ENCODE measurements around the gene CNOT6.

DNA sequence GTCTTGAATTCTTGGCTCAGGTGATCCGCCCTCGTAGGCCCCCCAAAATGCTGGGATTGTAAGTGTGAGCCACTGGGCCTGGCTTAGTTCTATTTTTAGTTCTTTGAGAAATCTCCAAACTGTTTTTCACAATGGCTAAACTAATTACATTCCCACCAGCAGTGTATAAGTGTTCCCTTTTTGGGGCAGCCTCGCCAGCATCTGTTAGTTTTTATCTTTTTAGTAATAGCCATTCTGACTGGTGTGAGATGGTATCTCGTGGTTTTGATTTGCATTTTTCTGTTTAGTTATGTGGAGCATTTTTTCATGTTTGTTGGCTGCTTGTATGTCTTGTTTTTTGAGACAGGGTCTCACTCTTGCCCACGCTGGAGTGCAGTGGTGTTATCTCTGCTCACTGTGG, 28.2 kb downstream of the CNOT6 start:
- TF ChIP-seq TCF4 (CRISPR knock-in tag; IDR thresholded peaks at IDR 0.05; ENCODE audit: borderline replicate concordance) (0 out of 2 replicates have a peak, but pooled peaks have one; percentile 40), GLIS3 (CRISPR knock-in tag; IDR thresholded peaks at IDR 0.05) (no peak), BACH2 (CRISPR knock-in tag; IDR thresholded peaks at IDR 0.05; ENCODE audit: borderline replicate concordance) (no peak), OSR1 (CRISPR knock-in tag; IDR thresholded peaks at IDR 0.05) (no peak), ZNF8 (CRISPR knock-in tag; IDR thresholded peaks at IDR 0.05) (no peak), ZFP30 (CRISPR knock-in tag; IDR thresholded peaks at IDR 0.05) (no peak), PPARA (CRISPR knock-in tag; IDR thresholded peaks at IDR 0.05; ENCODE audit: borderline replicate concordance) (no peak), RARB (CRISPR knock-in tag; IDR thresholded peaks at IDR 0.05) (no peak), ZNF565 (CRISPR knock-in tag; conservative IDR thresholded peaks at IDR 0.05; ENCODE audit: low read depth) (no peak)
- TF ChIP-seq, protein P1, sequence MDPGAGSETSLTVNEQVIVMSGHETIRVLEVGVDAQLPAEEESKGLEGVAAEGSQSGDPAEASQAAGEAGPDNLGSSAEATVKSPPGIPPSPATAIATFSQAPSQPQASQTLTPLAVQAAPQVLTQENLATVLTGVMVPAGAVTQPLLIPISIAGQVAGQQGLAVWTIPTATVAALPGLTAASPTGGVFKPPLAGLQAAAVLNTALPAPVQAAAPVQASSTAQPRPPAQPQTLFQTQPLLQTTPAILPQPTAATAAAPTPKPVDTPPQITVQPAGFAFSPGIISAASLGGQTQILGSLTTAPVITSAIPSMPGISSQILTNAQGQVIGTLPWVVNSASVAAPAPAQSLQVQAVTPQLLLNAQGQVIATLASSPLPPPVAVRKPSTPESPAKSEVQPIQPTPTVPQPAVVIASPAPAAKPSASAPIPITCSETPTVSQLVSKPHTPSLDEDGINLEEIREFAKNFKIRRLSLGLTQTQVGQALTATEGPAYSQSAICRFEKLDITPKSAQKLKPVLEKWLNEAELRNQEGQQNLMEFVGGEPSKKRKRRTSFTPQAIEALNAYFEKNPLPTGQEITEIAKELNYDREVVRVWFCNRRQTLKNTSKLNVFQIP (CRISPR knock-in tag; IDR thresholded peaks at IDR 0.05; ENCODE audit: borderline replicate concordance, low read depth) = no peak
